Measurements from ENCODE around the gene PILRA. TPM values are rescaled to one million over a fixed set of nuclear protein-coding genes. Genes with fewer than 3 reads are reported as not detected.

PILRA gene
- total and polyA plus RNA-seq, 2 of the 8 experiments (the other 6 are each of a cell fraction or from before 2014, with no cell fraction given) = 7.6 to 10.6 TPM

DNA sequence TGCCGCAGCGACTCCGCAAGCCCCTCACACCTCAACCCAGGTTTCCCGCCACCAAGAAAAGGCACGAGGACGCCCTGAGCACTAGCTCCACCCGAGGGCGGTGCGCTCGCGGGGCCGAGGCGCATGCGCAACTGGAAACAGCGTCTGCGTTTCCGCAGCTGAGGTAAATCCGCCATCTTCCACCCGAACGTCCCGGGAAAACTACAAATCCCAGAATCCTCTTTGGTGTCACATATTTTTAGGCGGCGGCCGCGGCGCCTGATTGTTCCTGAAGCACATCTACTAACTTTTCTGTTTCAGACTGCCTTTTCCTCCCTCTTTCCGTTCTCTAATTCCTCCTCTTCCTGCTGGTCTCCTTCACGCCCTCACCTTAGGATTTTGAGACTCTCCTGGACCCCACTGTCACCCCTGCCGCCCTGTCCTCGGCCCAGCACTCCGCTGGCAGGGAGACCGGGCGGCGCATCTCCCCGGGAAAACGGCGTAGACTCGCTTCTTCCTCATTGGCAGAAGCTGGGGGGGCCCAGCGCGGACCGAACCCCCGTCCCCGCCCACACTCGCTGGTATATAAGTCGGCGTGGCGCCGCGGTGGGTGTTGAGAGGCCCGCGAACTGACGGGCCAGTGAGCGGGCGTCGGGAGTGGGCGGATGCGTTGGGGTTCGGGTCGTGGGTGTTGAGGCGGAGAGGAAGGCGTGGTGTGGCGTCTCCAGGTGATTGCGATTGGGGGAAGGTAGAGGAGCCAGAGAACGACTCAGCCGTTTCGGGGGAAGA is 55.1 kb downstream of the PILRA start, which contains the start of gene ZCWPW1:
ZCWPW1 (minus strand) TSS at position 505 of the 768 bp plus-strand sequence. CDS start 8,054 bp downstream, outside the sequence.
- WGBS, 2 experiments (ENCODE audit: extremely low coverage in 1 of 2, insufficient coverage in 1 of 2, insufficient read length in 1 of 2, insufficient replicate concordance in 2 of 2, low coverage in 1 of 2, low lambda C conversion rate in 2 of 2, missing lambda C conversion rate in 1 of 2) = 3% methylated on average over 43 of the region's 66 CpGs; no CpG with 5 or more reads in 1 of the 2 experiments
- H3K18ac ChIP-seq (ENCODE audit: extremely low read depth, low read length) = peak within 1 kb of the TSS; percentile 99
- H3K4me2 ChIP-seq (ENCODE audit: insufficient read depth in 1 of 2, low read depth in 2 of 2, low read length in 2 of 2) = peak within 1 kb of the TSS; percentile 84 to 88
- H4K8ac ChIP-seq (ENCODE audit: extremely low read depth, insufficient read depth, low read length) = peak within 1 kb of the TSS; percentile 98
- peak within 1 kb of the TSS; percentile 88; the same call in 1 of the 2 replicates for H2BK15ac ChIP-seq (ENCODE audit: low read length)
- H2BK120ac ChIP-seq (replicated peaks; ENCODE audit: low read depth, low read length) = peak within 1 kb of the TSS; percentile 93
- H2AK5ac ChIP-seq (ENCODE audit: low read depth, low read length) = peak within 1 kb of the TSS; percentile 83; the same call in 1 of the 2 replicates
- no peak within 1 kb of the TSS for H2BK20ac ChIP-seq (ENCODE audit: low read length)
- H3K79me2 ChIP-seq (ENCODE audit: control insufficient read depth in 1 of 2, insufficient read depth in 2 of 2, low read length in 2 of 2) = peaks cover 0 to 30% of the 10 kb centered on the region in 2 experiments; a peak in 3 of 4 replicates
- H3K56ac ChIP-seq (replicated peaks; ENCODE audit: insufficient read length, low read depth, low read length) = peak within 1 kb of the TSS; percentile 99
- H3K9ac ChIP-seq (replicated peaks in 1 of 4; ENCODE audit: extremely low read depth in 1 of 4, low read depth in 3 of 4, low read length in 3 of 4) = peak within 1 kb of the TSS; percentile 78 to 97 (median 90)
- H4K20me1 ChIP-seq (replicated peaks in 1 of 2; ENCODE audit: control insufficient read depth in 1 of 2, insufficient read depth in 2 of 2, low read length in 2 of 2) = peaks cover 5 to 8% of the 10 kb centered on the region in 2 experiments
- no peak within 1 kb of the TSS for H3K14ac ChIP-seq (ENCODE audit: insufficient read length)
- 0 out of 2 replicates have a peak within 1 kb of the TSS, but pooled peaks have one; percentile 47 for H2AFZ ChIP-seq (ENCODE audit: low read length)
- peak within 1 kb of the TSS; percentile 98 for H4K91ac ChIP-seq (replicated peaks; ENCODE audit: insufficient read length, low read length)
- CTCF ChIA-PET (ENCODE audit: partially characterized antibody) = interaction anchor here (1.0 to 1.7 kb wide), 6 partner anchors 9 to 156 kb away, joined by 3 to 4 read pairs (median 3); no protein-coding TSS in a partner anchor
- peaks cover 2 to 26% (median 7%) of the 10 kb centered on the region in 4 experiments; a peak in 5 of 8 replicates for H3K36me3 ChIP-seq (ENCODE audit: control insufficient read depth in 2 of 4, insufficient read depth in 4 of 4, low read length in 3 of 4)
- H4K5ac ChIP-seq (ENCODE audit: insufficient read length, low read depth, low read length) = peak within 1 kb of the TSS; percentile 97
- peaks cover 0 to 6% of the 10 kb centered on the region in 2 experiments; a peak in 1 of 4 replicates for H3K9me3 ChIP-seq (ENCODE audit: insufficient read depth in 2 of 2, low read depth in 1 of 2, low read length in 1 of 2)
- H3K4me3 ChIP-seq (ENCODE audit: extremely low read depth in 1 of 4, insufficient read depth in 2 of 4, low read depth in 3 of 4, low read length in 4 of 4) = peak within 1 kb of the TSS; percentile 73 to 85 (median 80)
- FAIRE-seq = peak; percentile 57
- peaks cover 0 to 16% (median 8%) of the 10 kb centered on the region in 4 experiments; a peak in 6 of 7 replicates for H3K4me1 ChIP-seq (replicated peaks in 1 of 4; ENCODE audit: control insufficient read depth in 3 of 4, insufficient read depth in 4 of 4, low read length in 3 of 4)
- peak within 1 kb of the TSS; percentile 96 for H3K27ac ChIP-seq (ENCODE audit: low read depth, low read length)
- DNase-seq (ENCODE audit: low read depth in 1 of 2, low spot score in 2 of 2) = peak; percentile 90 to 96
- POLR2A ChIA-PET (ENCODE audit: partially characterized antibody) = interaction anchor here (0.5 to 4.2 kb wide), 63 partner anchors 9 to 429 kb away, joined by 3 to 81 read pairs (median 5); partner anchors contain the start of genes ACTL6B, AP4M1, GAL3ST4 and MBLAC1
- H3K4ac ChIP-seq (replicated peaks; ENCODE audit: insufficient read length, low read depth, low read length) = peak within 1 kb of the TSS; percentile 97
- H2BK5ac ChIP-seq (ENCODE audit: low read depth, low read length) = peak within 1 kb of the TSS; percentile 99
- peak within 1 kb of the TSS; percentile 100 for H2BK12ac ChIP-seq (ENCODE audit: low read depth, low read length)
- H3K79me1 ChIP-seq (ENCODE audit: low read depth, low read length) = peaks cover 2% of the 10 kb centered on the region
- H3K23me2 ChIP-seq (ENCODE audit: low read depth, low read length) = peaks cover 8% of the 10 kb centered on the region; the same call in 1 of the 2 replicates
- H3K23ac ChIP-seq (ENCODE audit: insufficient read length) = no peak within 1 kb of the TSS
- peaks cover 0 to 6% (median 6%) of the 10 kb centered on the region in 4 experiments; a peak in 4 of 7 replicates for H3K27me3 ChIP-seq (replicated peaks in 1 of 4; ENCODE audit: control insufficient read depth in 3 of 4, extremely low read depth in 1 of 4, insufficient read depth in 3 of 4, low read length in 3 of 4)
- TF ChIP-seq MAFK (IDR thresholded peaks at IDR 0.05; ENCODE audit: low read depth, low read length) (no peak), EP300 (IDR thresholded peaks at IDR 0.05; ENCODE audit: borderline replicate concordance in 1 of 2, low read depth in 2 of 2, low read length in 2 of 2) (no peak), RFX5 (IDR thresholded peaks at IDR 0.05; ENCODE audit: borderline replicate concordance, low read depth, low read length) (peak; percentile 42; the same call in 1 of the 2 replicates), NANOG (IDR thresholded peaks at IDR 0.05; ENCODE audit: insufficient read depth, low read depth, low read length, poor library complexity, severe bottlenecking) (no peak), SIRT6 (IDR thresholded peaks at IDR 0.05; ENCODE audit: low read length) (no peak), KDM5A (IDR thresholded peaks at IDR 0.05; ENCODE audit: low read length) (no peak), KDM4A (IDR thresholded peaks at IDR 0.05; ENCODE audit: low read depth, low read length, severe bottlenecking) (peak; percentile 69), SIX5 (IDR thresholded peaks at IDR 0.05; ENCODE audit: low read depth, low read length) (peak; percentile 81), SP2 (IDR thresholded peaks at IDR 0.05; ENCODE audit: low read length) (no peak)
- TF ChIP-seq, protein P1, sequence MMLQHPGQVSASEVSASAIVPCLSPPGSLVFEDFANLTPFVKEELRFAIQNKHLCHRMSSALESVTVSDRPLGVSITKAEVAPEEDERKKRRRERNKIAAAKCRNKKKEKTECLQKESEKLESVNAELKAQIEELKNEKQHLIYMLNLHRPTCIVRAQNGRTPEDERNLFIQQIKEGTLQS (IDR thresholded peaks at IDR 0.05; ENCODE audit: insufficient read depth, low read depth, low read length) = no peak
